NCI-H2107 treated with DMSO at 0.1 percent for 48 hours (cell line): ENCODE data around the gene NPHP1.
"Not testable (repeated sequence)": the region's sequence is repeated elsewhere in the genome, so short reads cannot be mapped to it uniquely, and the experiment has no call there.

Experiments
- DNase-seq: peaks from one replicate; lab custom pipeline; 2025; ENCODE audit not compliant: unreplicated experiment; lab: John Stamatoyannopoulos, UW

NPHP1 gene

GRCh38 chr2:110131166-110131565, 73.6 kb downstream of the NPHP1 start:
- no peak for DNase-seq

- DNase-seq = no peak
These were observed 74.1 kb downstream of the NPHP1 start for GRCh38 chr2:110130757-110131156.

- DNase-seq = no peak
These were observed 77.9 kb downstream of the NPHP1 start for GRCh38 chr2:110126906-110127305.

- peak; percentile 33 for DNase-seq
These were observed 78.6 kb downstream of the NPHP1 start for GRCh38 chr2:110126086-110126773.

GRCh38 chr2:110124939-110125691, 79.7 kb downstream of the NPHP1 start:
- DNase-seq = no peak

- DNase-seq = peak; percentile 18
These were observed 80.6 kb downstream of the NPHP1 start for GRCh38 chr2:110124038-110124825.

- no peak for DNase-seq
These were observed 83.2 kb downstream of the NPHP1 start for GRCh38 chr2:110121592-110121991.

- no peak for DNase-seq
These were observed 83.8 kb downstream of the NPHP1 start for GRCh38 chr2:110121052-110121334.

GRCh38 chr2:110120171-110121051, 84.4 kb downstream of the NPHP1 start:
- DNase-seq = no peak

- DNase-seq = no peak
These were observed 88.6 kb downstream of the NPHP1 start for GRCh38 chr2:110116033-110116710.

GRCh38 chr2:110115291-110116032, 89.4 kb downstream of the NPHP1 start, which contains the start of gene MALL:
TSS of gene MALL (minus strand) at chr2:110115822. CDS start at chr2:110115792, 30 bp downstream.
- DNase-seq = no peak

- no peak for DNase-seq
These were observed 90.0 kb downstream of the NPHP1 start for GRCh38 chr2:110114831-110115255.

GRCh38 chr2:110113961-110114591, 90.7 kb downstream of the NPHP1 start:
- no peak for DNase-seq

GRCh38 chr2:110108291-110108690, 96.5 kb downstream of the NPHP1 start:
- not testable (repeated sequence) for DNase-seq

GRCh38 chr2:110107092-110108079, 97.4 kb downstream of the NPHP1 start:
- DNase-seq = no peak

GRCh38 chr2:110106642-110107041, 98.2 kb downstream of the NPHP1 start:
- no peak for DNase-seq

- DNase-seq = no peak
These were observed 99.0 kb downstream of the NPHP1 start for GRCh38 chr2:110105608-110106467.
